DMS114 treated with DMSO at 0.1 percent for 48 hours (cell line): Measurements from ENCODE around the gene DNAH10.

Experiments
- DNase-seq: peaks from one replicate; lab custom pipeline; 2025; ENCODE audit not compliant: unreplicated experiment; lab: John Stamatoyannopoulos, UW

DNAH10 gene

DNA sequence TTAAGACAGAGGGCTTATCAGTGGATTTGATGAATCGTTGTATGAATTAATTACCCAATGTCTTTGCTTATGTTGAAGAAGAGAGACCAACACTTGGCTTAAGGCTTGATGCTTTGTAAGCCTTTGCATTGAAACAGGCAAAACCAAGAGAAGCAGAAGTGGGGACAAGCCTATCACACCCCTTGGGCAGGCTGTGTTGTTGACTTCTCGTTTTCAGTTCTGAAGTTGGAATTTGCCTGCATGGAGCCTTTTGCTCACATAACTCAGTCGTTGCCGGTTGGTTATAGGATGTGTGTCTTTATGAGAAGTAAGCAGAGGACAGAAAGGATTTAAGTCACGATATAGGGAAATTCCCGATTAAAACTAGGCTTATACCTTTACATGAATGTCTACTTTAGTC lies 115.9 kb downstream of the DNAH10 start:
- no peak for DNase-seq

DNA sequence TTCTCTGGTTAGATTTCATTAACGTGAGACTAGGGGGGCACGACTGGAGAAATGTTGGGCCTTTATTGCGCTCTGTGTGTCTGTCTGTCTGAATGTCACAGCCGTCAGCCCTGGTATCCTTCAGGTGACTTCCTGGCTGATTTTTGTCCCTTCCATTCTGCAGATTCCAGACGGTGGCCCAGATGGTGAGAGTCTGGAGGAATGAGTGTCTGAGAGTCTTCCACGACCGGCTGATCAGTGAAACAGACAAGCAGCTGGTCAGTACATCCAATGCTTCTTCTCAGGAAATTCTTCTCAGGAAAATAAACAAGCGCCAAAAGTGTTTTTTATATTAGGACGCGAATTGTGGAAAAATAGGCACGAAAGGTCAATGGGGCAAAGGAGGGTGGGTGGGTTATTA lies 117.0 kb downstream of the DNAH10 start:
- no peak for DNase-seq

DNA sequence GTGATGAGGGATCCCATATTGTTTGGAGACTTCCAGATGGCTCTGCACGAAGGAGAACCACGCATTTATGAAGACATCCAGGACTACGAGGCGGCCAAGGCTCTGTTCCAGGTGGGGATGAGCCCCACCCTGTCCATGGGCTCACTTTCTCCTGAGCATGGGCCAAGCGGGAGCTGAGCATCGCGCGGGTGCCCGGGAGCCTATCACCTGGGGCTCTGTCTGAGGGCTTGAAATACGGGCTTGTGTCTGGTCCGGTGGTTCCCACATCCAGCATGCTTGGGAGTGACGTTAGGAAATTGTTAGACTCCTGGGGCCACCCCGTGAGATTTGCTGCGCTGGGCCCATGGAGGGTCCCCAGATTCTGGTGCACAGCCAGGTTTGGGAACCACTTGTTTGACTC lies 117.6 kb downstream of the DNAH10 start:
- no peak for DNase-seq

DNA sequence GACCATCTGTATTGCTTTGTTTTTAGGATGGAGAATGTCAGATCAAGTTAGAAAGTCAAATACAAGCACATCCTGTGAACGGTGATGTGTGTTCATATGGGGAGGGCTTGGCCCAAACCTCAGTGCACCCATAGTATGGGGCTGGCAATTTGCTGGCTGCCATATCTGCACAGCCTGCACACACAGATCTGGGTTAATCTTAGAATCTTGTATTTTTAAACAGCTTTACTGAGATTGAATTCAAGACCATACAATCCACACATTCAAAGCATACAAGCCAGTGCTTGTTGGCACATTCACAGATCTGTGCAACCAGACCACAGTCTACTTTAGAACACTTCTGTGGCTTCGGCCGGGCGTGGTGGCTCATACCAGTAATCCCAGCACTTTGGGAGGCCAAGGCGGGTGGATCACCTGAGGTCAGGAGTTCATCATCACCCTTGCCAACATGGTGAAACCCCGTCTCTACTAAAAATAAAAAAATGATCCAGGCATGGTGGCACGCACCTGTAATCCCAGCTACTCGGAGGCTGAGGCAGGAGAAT lies 120.1 kb downstream of the DNAH10 start:
- no peak for DNase-seq

DNA sequence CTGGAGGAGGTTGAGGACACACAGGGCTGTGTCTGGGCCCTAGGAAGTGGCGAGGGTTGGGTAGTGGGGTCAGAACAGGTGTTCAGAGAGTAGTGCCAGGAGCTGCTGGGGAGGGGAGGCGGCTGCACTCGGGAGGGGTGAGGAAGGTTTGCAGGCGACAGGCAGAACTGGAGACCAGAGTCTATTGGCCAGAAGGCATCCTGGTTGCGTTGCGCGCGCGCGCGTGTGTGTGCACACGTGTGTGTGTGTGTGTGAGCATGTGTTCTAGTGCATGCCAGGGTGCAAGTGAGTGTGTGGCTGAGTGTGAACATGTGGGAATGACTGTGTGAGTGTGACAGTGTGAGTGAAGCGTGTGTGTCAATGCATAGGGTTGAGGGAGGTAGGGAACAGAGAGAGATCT lies 124.2 kb downstream of the DNAH10 start:
- DNase-seq, result no peak

DNA sequence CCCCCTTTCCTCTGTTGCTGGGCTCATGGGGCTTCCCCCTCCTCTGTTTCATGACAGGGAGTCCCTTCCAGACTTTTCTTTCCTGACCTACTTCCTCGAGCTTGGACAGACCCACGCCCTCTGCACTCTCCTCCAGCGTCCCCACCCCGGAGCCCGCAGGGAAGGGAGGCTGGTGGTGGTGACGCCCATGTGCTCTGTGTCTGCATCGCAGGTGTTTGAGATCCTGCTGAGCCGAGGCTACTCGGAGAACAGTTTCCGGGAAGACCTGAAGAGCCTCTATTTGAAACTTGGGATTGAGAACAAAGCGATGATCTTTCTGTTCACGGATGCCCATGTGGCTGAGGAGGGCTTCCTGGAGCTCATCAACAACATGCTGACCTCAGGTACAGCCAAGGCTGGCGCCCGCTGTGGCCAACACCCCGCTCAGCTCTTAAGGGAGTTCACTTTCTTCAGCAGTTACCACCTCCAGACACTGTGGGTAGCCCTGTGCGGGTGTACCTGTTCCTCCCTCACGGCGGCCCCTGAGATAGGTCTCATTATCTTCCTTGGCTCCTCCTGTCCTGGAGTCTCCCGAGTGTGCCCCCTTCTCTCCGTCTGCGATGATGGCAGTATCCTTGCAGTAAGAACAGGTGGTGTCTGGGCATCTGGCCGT lies 125.0 kb downstream of the DNAH10 start:
- DNase-seq, result no peak

DNA sequence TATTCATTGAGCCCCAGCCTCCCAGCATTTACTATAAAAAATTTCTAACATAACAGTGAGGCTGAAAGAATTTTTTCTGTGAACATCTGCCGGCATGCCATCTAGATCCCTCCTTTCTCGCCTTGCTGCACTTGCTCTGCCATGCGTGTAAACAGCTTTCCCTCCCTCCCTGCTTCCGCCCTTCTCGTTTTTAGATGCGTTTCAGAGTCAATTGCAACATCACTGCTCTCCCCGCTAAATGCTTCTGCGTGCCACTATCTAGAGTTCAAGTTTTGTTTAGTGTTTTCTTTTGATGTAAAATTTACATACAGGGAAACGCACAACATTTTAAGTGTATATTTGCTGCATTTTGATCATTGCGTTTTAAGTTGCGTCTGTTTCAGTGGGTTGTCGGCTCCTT lies 126.9 kb downstream of the DNAH10 start:
- DNase-seq, result no peak

DNA sequence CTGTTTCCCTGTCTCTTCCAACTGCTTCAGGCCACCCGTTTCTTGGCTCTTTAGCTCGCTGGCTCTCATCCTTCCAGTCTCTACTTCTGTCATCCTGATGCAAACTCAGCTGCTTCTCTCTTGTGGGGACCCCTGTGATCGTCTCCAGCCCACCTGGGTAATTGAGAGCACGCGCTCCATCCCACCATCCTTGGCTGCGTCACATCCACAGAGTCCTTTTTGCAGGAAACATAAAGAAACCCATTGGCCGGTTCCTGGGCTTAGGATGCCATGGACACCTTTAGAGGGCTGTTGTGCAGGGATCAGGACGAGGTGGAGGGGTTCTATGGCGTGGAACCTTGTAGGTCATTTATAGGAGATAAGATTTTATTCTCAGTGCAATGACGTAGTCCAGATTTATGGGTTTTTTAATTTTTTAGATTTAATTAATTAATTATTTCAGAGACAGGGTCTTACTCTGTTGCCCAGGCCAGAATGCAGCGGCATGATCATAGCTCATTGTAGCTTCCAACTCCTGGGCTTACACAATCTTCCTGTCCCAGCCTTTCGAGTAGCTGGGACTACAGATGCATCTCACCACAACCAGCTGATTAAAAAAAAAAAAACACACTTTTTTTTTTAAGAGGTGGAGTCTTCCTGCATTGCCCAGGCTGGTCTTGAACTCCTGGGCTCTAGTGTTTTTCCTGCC lies 127.9 kb downstream of the DNAH10 start:
- no peak for DNase-seq

DNA sequence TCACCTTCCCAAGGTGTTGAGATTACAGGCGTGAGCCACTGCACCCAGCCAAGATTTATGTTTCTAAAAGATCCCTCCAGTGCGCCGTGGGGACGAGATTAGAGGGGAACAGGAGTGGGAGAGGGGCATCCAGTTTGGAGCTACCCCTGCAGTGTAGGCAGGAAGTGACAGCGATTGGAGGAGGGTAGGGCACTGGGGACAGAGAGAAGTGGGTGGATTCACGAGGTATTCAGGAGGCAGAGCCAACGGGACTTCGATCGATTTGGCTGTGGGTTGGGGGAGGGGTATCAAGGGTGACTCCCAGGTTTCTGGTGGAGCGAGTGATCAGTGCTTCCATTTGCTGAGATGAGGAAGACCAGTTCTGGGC lies 128.4 kb downstream of the DNAH10 start:
- no peak for DNase-seq

DNA sequence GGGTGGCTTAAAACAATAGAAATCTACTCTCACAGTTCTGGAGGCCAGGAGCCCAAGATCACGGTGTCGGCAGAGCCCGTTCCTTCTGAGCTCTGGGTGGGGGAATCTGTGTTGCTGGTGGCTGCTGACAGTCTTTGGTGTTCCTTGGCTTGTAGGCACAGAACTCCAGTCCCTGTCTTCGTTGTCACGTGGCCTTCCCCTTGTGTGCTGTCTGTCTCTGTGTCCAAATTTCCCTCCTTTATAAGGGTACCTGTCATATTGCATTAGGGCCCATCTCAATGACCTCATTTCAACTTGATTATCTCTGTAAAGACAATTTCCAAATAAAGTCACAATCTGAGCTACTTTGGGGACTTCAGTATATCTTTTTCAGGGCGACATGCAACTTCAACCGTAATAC lies 128.9 kb downstream of the DNAH10 start:
- DNase-seq, result no peak

DNA sequence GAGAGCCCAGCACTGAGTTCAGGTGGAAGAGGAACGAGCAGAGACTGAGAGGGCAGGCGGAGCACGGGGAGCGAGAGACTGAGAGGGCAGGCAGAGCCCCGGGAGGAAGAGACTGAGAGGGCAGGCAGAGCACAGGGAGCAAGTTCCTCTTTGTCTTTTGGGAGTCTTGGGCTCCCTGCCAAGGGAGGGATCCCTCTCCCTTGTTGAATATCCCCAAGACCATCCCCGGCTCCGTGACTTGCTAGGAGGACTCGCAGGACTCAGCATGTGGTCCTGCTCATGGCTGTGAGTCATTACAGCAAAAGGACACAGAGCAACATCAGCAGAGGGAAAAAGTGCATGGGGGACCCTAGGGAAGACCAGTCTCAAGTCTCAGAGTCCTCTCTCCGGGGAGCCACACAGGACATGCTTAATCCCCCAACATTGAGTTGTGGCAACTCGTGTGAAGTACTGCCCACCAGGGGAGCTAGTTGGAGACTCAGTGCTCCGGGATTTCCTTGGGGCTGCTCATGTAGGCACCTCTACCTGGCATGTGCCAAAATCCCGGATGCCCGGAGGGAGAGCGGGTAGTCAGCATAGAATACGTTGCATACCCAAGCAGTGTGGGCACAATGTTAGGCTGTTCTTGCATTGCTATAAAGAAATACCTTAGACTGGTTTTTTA lies 129.5 kb downstream of the DNAH10 start:
- no peak for DNase-seq

DNA sequence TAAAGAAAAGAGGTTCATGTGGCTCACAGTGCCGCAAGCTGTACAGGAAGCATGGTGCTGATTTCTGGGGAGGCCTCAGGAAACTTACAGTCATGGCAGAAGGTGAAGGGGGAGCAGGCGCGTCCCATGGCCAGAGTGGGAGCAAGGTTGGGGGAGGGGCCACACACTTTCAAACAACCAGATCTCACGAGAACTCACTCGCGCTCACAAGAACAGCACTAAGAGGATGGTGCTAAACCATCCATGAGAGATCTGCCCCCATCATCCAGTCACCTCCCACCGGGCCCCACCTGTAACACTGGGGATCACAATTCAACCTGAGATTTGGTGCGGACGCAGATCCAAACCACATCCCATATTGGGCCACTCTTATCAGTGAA lies 130.1 kb downstream of the DNAH10 start:
- no peak for DNase-seq

DNA sequence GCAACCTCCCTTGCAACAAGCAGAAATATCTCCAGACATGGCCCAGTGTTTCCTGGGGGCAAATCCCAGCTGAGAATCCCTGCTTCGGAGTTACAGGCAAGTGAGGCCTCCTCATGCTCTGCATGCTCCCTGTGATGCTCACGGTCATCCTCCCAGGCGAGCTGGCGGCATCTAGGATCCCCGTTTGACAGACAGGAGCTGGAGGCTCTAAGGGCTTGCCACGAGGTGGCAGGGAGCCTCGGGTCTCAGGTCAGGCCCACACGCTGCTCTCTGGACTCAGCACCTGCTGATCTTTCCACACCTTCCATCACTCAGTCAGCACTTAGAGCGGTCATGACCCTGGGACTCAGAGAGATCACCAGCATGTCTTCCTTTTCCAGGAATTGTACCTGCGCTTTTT lies 130.8 kb downstream of the DNAH10 start:
- no peak for DNase-seq

DNA sequence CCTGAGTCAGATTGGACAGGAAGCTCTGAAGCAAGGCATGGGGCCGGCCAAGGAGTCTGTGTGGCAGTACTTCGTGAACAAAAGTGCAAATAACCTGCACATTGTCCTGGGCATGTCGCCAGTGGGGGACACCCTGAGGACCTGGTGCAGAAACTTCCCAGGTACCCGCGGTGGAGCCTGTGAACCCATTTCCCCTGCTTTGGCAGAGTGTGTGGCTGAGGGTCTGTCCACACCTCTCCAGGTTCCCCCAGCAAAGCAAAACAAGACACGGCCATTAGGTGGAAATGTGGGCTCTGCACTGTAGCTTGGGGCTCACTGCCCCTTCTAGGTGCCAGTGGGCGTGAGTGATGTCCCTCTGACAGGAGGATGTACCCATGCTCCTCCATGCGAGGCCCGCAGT lies 131.2 kb downstream of the DNAH10 start:
- DNase-seq, result no peak

DNA sequence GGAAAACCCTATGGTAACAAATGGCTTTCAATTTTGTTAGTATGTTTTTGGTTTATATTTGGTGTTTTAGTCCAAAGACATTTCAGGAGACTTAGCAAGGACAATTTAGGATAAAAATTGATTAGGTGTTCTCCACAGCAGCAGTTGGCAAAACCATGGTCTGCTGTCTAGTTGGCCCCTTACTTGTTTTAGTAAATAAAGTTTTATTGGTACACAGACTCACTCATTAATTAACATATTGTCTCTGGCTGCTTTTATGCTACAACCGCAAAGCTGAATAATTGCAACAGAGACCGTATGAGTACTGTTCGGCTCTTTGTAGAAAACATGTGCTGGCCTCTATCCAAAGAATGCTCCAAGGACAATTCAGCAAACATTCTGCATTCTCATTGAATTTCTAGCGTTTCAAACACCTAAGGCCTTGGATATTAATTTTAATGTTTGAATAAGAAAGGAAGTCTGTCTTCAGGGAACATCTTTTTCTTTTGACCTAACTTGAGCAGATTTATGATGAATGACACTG lies 132.8 kb downstream of the DNAH10 start:
- no peak for DNase-seq

DNA sequence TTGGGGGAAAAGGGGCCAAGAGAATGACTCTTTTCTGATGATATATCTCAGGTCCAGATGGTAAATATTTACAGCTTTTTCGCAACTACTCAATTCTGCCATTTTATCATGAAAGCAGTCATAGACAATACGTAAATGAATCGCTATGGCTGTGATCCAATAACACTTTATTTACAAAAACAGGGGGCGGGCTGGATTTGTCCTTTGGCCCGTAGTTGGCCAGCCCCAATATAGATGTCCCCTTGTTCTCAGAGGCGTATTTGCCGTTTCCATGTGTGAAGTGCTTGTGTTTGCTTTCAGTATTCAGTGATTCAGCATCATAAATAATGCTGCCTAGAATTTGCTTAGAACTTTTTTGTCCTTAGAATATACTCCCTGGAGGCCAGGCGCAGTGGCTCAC lies 133.3 kb downstream of the DNAH10 start:
- no peak for DNase-seq

DNA sequence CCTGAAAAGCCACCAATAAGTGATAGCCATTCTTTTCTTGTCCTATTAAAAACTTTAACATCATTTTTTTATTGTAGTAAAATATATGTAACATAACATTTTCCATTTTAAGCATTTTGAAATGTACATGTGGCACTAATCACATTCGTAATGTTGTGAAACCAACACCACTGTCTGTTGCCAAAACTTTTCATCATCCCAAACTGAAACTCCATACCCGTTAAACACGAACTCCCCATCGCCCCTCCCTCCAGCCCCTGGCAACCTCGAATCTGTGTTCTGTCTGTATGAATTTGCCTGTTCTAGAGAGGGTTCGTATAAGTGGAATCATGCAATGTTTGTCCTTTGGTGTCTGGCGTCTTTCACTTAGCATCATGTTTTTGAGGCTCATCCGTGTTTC lies 134.7 kb downstream of the DNAH10 start:
- DNase-seq, result no peak

DNA sequence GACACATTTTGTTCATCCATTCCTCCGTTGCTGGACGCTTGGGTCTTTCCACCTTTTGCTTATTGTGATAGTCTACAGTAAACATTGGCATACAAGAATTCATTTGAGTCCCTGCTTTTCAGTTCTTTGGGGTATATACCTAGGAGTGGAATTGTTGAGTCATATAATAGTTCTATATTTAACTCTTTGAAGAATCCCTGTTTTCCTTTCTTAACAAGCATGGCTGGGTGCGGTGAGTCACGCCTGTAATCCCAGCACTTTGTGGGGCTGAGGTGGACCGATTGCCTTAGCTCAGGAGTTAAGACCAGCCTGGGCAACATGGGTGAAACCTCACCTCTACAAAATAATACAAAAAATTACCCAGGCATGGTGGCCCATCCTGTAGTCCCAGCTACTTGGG lies 135.1 kb downstream of the DNAH10 start:
- no peak for DNase-seq

DNA sequence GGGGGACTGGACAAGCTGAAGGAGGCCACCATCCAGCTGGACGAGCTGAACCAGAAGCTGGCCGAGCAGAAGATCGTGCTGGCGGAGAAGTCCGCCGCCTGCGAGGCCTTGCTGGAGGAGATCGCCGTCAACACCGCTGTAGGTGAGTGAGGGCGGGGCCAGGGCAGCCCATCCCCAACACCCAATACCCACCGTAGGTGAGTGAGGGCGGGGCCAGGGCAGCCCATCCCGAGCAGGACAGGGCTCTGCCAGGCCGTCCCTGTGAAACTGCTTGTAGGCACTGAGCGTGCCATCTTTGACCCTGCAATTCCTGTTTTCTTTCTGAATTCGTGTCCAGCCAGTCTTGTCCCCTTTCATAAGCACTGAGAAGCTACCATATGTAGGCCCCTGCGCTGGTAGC lies 136.6 kb downstream of the DNAH10 start:
- no peak for DNase-seq

DNA sequence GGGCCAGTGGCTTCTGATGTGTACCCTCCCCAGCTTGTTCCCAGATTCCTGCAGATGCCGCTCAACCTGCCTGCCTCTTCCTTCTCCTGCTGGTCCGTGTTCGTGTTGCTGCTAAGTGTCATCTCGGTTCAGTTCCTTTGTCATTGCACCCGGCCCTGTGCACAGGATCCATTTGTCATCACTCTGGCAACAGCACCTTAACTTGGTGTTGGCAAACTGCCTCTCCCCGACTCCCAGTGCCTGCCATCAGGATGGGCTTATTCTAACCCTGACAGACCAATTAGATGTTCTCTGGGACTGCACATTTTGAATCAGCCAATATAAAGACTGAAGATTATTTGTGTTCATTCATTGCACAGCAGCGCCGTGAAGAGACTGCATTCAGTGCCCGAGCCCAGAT lies 137.3 kb downstream of the DNAH10 start:
- DNase-seq, result no peak

DNA sequence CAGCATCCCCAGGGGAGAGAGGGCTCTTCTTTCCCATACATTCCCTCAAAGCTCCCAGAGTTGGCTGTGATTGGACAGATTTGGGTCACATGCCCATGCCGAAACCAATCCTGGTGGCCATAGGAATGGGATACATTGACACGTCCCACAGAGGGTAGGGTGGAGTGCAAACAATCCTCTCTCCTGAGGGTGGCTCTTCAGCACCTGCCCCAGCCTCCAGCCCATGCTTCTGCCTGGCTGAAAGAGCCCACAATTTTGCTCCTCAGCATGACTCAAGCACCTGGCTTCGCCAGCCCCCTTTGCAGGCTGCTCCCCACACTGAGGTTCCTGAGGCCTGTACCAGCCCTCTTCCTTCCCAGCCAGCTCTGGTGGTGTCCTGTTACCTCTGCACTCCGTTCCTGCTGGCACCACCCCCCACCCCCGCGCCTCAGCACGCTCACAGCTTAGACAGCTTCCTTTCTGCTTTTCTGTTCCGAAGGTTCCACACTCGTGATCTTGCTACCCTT lies 138.8 kb downstream of the DNAH10 start:
- DNase-seq, result no peak

DNA sequence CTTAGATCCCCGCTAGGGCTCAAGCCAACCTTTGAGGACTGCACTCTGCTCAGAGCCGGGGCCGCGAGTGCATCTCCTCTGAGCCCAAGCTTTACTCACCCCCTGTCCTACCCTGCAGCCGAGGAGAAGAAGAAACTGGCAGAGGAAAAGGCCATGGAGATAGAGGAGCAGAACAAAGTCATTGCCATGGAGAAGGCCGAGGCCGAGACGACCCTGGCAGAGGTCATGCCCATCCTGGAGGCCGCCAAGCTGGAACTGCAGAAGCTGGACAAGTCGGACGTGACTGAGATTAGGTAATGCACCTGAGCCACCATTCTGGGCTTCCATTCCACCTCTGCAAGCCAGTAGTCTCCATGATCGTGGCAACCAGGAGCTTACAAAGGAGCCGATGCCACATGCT lies 140.7 kb downstream of the DNAH10 start:
- DNase-seq, result no peak
